NCI-H82 (cell line): ENCODE data around the gene EIF4G1.
A peak's percentile ranks its signal among the peaks of the same experiment; 100 is the strongest.

ENCODE experiments used
- DNase-seq: peaks from one replicate; lab custom pipeline; 2025; lab: John Stamatoyannopoulos, UW

Gene EIF4G1

DNA sequence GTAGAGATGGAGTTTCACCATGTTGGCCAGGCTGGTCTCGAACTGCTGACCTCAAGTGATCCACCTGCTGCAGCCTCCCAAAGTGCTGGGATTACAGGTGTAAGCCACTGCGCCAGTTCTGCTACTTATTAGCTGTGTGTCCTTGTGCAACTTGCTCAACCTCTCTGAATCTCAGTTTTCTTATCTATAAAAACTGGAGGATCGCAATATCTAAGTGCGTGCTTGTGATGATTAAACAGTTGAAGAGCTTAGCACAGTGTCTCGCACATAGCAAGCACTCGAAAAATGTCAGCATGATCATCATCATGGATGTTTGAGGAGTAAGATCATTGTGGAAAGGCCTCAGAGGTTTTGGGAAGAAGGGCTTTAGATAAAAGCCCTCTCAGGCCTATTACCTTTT is 36.2 kb downstream of the EIF4G1 start:
- no peak for DNase-seq

DNA sequence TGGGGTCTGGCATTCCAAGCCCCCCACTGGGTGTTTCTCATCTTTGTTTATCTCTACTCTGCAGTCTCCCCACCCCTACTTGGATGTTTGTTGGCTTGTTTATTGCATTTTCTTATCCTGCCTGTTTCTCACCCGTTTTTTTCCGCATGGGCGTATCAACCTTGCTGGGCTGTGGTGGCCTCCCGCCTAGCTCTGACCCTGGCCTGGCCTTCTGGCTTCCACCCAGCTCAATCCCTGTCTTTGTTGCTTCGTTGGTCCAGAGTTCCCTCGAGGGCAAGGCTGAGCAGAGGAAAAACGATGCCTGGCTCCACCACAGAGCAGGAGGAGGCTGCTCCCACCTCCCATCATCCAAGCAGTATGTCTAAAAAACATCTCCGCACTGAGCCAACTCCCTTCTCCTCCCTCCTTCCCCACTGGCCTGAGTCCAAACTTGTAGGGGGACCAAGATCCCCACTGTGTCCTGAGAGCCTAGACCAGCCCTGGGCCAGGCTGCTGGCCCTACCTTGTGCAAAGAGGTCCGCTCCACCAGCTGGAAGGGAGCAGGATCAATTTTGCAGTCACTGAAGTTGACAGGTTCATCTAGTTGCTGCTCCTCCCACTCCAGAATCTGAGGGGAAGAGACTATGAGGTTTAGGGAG is 37.2 kb downstream of the EIF4G1 start:
- no peak for DNase-seq

DNA sequence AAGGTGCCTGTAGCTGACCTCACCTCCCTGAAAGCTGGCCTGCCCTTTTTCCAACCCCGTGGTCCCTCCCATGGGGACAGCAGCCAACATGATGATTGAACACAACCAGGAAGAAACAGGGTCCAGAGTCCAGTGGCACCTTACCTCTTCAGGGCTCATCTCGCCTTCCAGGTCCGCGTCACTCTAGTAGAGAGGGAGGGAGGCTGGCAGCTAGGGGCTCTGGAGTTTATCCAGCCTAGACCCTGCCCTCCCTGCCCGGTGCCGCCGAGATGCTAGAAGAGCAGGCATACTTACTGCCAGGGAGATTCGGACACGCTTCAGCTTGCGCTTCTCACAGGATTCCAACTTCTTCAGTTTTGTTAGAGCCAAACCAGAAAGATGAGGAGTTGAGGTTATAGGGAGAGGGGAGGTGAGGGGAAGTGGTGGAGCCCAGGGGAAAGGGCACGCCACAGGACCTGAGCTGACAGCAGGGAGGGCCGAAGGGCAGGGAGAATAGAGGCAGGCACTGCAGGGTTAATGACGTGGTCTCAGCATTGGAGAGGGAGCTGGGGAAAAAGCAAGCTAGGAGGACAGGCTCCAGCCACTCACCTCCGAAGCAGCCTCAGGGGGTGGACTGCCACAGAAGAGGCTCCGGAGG is 37.9 kb downstream of the EIF4G1 start:
- no peak for DNase-seq

DNA sequence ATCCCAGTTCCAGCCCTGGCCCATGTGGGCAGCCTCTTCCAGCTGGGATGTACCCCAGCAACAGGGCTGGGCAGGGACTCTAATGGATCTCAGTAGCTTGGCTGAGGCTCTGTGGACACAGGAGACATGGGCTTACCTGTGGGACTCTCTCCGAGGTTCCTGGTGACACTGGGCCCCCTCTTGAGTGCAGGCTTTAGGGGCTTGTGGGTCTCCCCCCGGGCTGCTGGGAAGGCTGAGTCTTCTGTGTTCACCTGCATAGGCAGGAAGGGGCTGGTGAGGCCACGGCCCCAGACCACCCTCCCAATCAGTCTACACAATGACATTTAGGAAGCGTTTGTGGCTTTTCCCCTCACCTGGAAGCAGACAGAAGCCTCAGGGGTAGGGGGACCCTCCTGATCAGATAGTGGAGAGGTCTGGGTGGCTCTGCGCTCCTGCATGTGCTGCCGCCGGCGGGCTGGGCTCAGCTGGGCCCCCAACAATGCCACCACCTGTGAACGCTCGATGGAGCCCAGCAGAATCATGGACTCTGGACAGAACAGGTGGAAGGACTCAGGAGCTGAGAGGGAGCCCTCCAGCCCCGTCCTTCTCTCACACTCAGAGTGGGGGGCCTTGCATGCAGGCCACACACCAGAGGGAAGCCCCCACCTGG is 38.6 kb downstream of the EIF4G1 start:
- DNase-seq = no peak

DNA sequence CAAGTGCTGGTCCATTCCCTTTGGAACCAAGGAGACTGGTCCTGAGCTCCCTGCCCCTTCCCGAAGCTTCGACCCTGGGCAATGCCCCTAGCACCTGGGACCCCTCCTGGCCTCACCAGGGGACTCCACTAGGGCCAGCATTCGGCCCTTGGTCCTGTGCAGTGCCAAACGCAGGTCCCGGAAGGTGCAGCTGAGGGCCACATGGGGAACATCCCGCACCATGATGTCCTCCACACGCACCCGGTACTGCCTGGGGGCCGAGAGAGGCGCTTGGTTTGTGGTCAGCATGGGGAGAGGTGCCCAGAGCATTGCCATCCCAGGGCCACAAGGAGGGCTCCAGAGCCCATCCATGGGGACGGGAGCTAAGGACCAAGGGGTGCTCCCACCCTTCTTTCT is 39.1 kb downstream of the EIF4G1 start:
- no peak for DNase-seq

DNA sequence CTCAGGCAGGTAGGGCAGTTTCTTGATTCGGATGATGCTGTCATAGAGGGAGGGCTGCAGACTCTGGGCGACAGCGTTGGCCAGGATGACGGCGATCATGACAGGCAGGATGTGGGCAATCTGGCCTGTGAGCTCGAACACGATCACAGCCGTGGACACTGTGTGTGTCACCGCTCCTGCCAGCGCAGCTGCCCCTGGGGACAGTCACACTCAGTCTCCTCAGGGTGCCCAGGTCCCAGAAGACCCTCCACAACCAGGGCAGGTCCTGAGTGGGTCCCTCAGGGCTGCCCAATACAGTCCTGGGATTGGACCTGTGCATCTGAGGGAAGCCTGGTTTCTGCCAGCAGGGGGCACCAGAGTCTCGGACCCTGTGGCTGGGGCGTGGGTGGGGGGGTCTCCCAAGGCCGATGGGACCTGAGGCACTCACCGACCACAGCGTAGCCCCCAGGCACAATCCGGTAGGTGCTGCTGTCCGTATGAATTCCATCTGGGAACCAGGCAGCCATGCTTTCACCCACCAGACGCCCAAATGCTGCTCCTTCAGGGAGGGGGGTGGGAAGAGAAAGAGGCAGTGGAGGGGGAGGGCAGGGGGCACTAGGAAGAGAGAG is 39.8 kb downstream of the EIF4G1 start:
- DNase-seq = peak; percentile 84

DNA sequence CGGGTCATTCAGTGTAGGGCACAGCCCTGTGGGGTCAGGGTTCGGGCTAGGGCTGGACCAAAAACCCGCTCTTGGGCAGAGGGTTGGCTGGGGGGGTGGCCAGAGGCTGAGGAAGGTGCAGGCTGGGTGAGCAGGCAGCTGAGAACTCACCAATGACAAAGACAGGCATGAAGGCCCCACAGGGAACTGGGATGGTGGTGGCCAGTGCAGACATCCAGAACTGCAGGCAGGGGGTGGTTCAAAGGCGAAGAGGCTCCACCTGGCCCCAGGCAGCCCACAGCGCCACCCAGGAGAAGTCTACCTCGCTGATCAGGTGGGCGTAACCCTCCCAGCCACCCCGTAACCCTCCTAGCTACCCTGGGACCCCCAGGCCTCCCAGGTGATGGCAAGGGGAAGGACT is 40.3 kb downstream of the EIF4G1 start:
- DNase-seq = no peak

DNA sequence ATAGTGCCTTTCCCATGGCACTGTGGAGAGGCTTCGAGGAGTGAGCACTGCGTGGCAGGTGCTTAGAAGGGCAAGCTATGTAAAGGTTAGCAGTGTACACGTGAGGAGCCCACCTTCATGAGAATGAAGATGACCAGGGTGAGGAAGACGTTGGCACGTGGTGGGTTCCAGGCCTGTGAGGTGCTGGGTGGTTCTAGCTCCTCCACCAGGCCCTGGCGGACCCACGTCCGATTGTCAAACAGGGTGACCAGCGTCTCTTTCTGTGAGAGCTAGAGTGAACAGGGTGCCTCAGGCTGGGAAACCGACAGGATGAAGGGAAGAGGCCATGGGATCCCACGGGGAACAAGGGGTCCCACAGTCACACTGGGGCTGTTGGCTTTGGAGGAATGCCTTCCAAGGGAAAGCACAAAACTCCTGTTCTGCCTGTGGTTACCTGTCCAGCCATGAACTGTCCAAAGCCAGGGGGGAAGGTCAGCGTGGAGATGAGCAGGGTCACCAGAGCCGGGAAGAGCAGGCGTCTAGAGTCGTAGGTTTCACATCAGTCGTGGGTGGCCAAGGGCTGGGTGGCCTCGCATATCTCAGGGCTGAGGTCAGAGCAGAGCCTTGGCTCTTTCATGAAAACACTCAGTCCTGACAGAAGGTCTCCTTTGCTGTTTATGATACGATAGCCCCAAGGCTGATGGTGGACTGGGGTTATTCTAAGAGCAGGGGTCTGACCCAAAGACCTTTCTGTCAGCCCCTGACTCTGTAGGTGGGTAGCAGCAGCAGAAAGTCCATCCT is 41.0 kb downstream of the EIF4G1 start:
- no peak for DNase-seq

DNA sequence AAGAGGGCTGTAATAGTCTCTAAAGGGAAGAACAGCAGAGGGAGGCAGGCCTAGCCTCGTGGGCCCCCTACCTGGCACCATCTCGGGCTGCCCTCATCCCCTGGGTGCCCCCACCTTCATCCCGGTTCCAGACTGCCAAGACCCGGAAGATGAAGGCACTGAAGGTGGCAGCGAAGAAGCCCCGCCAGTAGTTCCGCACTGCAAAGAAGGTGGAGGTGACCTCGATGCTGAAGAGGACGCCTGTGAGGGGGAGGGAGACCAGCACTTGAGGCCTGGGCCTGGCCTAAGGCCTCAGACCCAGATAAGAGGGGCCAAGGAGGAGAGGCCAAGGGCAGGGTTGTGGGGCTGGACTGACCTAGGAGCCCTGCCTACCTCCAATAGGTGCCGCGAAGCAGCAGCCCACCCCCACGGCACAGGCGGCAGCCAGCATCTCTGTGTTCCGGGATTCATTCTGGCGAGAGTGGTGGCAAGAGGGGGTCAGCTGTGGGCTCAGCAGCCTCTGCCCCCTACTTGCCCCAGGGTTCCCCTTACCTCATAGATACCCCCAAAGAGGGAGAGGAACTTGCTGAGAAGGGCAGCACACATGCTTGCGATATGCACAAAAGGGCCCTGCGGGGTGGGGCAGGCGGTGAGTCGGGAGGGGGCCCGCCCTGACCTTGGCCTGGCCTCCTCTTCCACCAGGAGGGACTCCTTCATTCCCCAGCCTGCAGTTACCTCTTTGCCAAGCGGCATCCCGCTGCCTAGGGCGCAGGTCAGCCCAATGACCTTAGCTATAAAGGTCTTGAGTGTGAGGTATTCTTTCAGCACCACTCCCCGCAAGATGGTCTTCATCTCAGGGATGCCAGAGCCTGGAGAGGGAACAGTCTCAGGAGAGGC is 43.1 kb downstream of the EIF4G1 start:
- no peak for DNase-seq

DNA sequence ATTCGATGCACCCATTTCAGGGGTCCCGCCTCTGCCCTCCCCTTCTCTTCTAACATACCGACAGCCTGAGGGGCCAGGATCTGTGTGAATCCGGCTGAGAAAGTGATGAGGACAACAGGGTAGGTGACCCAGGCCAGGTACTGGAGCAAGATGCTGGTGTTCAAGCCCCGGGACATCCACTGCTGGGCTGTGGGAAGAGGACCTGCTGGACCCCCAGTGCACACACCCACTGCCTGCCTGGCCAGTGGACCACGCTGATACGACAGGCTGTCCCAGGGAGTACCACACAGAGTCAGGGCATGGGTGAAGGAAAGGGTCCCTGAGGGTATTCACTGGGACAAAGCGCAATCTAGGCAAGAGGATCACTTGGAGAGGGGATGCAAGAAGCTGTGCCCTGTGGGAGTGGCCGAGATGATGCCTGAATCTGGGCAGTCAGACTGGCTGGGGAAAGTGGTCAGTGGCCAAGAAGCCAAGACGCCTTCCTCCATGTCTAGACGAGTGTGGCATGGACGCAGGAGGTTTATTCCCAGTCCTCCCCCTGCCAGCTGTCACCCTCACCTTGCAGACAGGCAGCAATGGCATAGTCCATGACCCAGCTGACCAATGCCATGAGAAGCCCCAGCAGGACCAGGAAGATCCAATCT is 43.8 kb downstream of the EIF4G1 start:
- no peak for DNase-seq

DNA sequence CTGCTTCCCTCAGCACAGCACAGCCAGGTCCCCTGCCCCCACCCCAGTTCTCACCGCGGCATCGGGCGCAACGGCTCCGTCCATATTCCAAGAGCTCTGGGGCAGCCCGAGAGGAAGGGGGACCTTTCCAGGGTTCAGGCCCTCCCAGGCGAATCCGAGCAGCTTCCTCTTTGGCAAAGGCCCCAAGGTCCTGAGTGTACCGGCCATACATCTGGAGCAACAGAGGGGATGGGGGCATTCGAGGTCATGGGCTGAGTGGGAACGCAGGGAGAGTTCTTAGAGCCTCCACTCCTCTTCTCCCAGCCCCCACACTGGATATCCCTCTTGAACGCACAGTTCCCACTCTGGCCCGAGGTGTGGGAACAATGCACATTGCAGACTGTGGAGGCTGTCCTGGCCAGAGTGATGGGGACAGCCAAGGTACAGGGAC is 44.5 kb downstream of the EIF4G1 start:
- peak; percentile 55 for DNase-seq

DNA sequence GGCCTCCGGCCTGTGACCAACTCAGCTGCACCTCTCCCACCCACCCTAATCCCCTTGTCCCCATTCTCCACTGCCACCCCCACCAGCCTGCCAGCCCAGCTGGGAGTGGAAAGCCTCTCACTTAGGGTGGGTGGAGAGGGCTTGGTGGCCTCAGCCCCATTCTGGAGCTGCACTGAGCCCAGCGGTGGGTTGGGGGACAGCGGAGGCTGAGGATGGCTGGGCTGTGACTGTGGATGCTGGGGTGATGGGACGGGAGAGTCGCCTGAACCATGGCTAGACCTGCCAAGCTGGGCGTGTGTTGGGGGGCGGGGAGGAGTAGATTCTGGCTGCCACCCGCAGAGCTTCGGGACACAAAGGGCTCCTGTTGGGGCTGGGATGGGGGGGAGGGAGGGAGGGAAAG is 45.2 kb downstream of the EIF4G1 start:
- peak; percentile 61 for DNase-seq

DNA sequence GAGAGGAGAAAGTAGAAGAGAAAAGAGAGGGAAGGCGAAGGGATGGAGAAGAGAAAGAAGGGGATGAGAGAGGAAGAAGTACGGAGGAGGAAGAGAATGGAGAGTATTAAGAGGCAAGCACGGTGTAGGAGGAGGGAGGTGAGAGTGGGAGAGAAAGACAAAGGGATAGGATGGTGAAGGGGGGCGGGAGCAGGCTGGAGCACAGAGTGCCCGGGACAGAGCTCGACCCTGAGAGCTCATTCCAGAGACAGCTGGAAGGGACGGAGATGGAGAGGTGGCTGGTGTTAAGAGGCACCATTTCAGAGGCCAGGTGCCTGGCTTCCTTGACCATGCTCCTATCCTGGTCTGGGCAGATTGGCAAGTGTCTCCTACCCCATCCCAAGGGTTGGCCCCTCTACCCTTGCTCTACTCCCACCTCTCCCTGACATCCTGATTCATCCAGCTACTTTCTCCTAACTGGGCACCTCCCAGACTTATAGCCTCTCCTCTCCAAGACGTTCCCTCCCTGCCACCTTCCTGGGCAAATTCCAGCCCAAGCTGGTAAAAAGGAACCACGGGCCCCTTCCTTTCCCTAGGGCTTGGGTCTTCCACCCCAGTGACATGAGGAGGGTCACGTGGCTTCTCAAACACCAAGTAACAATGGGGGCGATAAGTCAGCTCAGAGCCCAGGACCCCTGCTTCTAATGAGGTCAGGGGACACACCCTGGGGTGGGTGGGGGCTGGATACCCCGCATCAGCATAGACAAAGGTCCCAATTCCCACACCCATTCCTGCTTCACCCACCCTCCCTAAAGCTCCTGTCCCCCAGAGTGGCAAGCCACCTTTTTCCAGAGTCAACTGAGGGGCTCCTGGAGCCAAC is 45.9 kb downstream of the EIF4G1 start:
- peak; percentile 51 for DNase-seq

DNA sequence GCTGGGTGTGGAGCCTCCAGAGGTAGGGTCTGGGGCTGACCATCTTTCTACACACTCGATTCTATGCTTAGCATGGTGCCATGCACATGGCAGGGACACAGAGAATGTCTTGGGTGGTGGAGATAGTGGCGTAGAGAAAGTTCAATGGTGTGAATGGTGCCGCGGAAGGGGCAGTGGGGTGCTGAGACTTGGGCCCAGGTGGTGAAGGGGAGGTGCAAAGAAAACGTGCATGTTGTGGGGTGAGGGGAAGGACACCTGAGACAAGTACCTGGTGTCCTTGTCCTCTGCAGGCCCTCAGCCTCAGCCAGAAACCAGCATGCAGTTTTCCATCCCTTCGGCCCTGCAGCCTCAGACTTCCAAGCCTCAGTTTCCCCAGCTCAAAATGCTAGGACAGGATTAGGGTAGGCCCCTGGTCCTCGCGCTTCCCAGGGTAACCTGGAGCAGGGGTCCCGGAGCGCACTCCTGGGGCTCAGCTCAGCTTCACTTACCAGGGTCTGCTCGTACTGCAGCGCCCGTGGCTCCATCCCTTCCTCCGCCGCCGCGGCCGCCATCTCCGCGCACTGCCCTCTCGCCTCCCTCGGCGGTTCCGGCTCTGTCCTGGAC is 46.6 kb downstream of the EIF4G1 start:
- peak; percentile 53 for DNase-seq

DNA sequence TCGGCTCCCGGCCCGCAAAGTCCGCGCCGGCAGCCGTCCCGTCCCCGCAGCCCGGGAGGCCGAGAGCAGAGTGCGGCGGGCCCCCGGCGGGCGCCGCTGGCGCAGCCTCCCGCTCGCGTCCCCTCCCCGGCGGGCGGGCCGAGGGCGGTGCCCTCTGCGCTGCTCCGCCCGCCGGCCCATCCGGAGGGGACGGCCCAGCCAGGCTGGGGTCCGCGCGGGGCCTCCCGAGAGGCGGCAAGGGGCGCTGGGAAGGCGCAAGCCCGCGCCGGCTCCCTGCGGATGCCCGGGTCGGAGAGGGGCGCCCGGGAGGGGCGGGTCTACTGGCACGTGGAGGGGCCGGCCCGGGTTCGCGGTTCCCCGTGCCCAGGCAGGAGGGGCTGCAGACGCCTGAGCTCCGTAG is 47.1 kb downstream of the EIF4G1 start, which contains the start of the genes CLCN2 and POLR2H:
CLCN2 (minus strand) TSS at position 74 of the 400 bp plus-strand sequence. CDS start 126 bp downstream, outside the sequence.
POLR2H (plus strand) TSS at position 179 of the 400 bp plus-strand sequence. CDS start 1,783 bp downstream, outside the sequence.
- peak; percentile 83 for DNase-seq

DNA sequence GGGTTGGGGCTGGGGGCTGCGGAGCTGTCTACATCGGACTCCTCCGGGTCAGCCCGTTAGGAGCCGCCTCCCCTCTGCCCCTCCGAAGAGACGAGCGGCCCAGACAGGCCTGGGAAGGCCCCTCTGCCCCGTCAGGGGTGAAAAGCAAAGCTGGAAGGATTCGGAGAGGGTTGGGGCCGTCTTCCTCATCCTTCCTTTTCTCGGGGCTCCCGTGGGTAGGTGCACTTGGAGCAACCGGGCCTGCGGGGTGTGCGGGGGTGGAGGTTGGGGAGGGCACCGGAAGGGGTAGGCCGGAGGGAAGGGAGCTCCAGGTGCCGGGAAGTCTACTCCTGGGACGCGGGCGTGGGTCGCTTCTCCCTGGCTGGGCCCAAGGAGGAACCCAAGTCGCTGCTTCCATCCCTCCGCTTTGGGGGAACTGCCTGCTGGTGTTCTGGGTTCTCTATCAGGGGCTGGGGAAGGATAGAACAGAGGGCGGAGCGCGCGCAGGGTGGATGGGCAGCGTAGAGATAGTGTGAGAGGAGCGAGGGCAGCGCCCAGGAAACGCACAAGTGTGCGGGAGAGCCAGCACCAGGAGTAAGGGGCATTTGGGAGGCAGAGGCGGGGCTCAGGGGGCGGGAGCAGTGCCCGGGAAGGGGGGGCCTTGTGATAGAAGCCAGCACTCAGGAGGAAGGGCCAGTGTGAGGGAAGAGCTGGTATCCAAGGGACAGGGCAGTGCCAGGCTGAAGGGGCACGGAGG is 47.7 kb downstream of the EIF4G1 start:
- peak; percentile 93 for DNase-seq

DNA sequence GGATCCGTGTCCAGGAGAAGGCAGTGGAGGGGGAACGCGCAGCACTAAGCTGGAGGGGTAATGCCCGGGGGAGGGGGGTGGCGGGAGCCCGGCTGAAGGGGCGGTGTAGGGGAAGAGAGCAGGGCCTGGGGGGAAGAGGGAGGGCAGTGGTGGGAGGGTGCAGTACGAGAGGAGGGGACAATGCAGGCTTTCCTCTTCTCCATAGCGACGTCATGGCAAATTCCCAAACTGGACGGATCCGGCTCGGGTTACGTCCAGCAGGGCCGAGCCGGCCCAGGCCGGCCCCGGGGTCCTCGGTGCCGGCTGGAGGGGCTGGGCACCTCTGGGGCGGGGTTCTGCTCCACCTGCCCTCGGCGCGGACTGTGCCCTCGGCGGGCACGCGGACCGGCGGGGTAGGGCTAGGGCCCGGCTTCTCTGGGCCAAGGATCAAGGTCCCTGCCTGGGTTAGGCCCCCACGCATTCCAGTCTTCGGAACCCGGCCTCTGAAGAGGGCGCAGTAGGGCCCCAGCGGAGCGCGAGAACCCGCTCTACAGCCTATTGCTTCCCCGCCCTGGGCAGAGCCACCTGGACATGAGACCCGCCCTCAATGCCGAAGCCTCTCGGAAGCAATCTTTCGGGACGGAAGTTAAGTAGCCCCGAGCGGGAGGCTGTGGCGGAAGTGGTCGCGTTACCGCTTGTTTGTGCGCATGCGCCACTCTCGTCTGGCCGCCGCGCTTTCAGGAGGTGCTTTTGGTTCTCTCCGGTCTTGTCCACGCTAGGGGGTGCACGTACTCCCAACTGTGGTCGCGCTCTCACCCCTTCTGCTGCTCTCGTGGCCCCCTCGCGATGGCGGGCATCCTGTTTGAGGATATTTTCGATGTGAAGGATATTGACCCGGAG is 48.5 kb downstream of the EIF4G1 start:
- DNase-seq = peak; percentile 100
